DOHH2 (cell line): Measurements from ENCODE around the gene SLFN5.

Experiments
- H3F3A ChIP-seq: fragments of 200-600 bp; sonication (generic), shearing (Covaris generic); 2 replicates; pipeline ENCODE4 v1.6.0; 2016; ENCODE audit warnings: antibody characterized with exemption, mild to moderate bottlenecking; ENCODE audit not compliant: control insufficient read depth, insufficient read depth
- H3K27ac ChIP-seq: fragments of 200-600 bp; sonication (generic); 2 replicates; pipeline ENCODE4 v1.5.1; 2014; ENCODE audit warnings: low read depth, mild to moderate bottlenecking, low read length, moderate library complexity
- H3K27me3 ChIP-seq: fragments of 200-600 bp; sonication (generic); 2 replicates; pipeline ENCODE4 v1.6.1; 2014; ENCODE audit warnings: mild to moderate bottlenecking, low read length, mixed read lengths; ENCODE audit not compliant: control insufficient read depth
- H3K36me3 ChIP-seq: fragments of 200-600 bp; sonication (generic); 2 replicates; pipeline ENCODE4 v1.6.1; 2014; ENCODE audit warnings: mild to moderate bottlenecking, low read length, moderate library complexity, mixed read lengths; ENCODE audit not compliant: control insufficient read depth
- H3K4me1 ChIP-seq: fragments of 200-600 bp; sonication (generic); 2 replicates; pipeline ENCODE4 v1.6.1; 2014; ENCODE audit warnings: mild to moderate bottlenecking, low read length, mixed read lengths; ENCODE audit not compliant: control insufficient read depth
- H3K4me2 ChIP-seq: fragments of 200-600 bp; sonication (generic); 2 replicates; pipeline ENCODE4 v1.6.0; 2014; ENCODE audit warnings: mild to moderate bottlenecking, low read length, moderate library complexity
- H3K4me3 ChIP-seq: fragments of 200-600 bp; sonication (generic); 2 replicates; pipeline ENCODE4 v1.5.1; 2014; ENCODE audit warnings: mild to moderate bottlenecking, low read length, mixed read lengths
- H3K79me2 ChIP-seq: fragments of 200-600 bp; sonication (generic); 2 replicates; pipeline ENCODE4 v1.6.1; 2014; ENCODE audit warnings: mild to moderate bottlenecking, low read length, mixed read lengths; ENCODE audit not compliant: control insufficient read depth
- H3K9me2 ChIP-seq: fragments of 200-600 bp; sonication (generic); replicated peaks from 2 replicates; pipeline ENCODE4 v1.6.1; 2014; ENCODE audit warnings: mild to moderate bottlenecking, low read length, mixed read lengths; ENCODE audit not compliant: control insufficient read depth
- H3K9me3 ChIP-seq: fragments of 200-600 bp; sonication (generic); 2 replicates; pipeline ENCODE4 v1.6.1; 2014; ENCODE audit warnings: antibody characterized with exemption, low read length, mixed read lengths; ENCODE audit not compliant: control insufficient read depth, insufficient read depth
- H4K20me1 ChIP-seq: fragments of 200-600 bp; sonication (generic); 2 replicates; pipeline ENCODE4 v1.6.0; 2014; ENCODE audit warnings: low read depth, mild to moderate bottlenecking, antibody characterized with exemption, low read length, moderate library complexity; ENCODE audit not compliant: control insufficient read depth, insufficient read depth
- EZH2phosphoT487 ChIP-seq: fragments of 200-600 bp; sonication (generic); IDR thresholded peaks from 2 replicates; pipeline ENCODE4 v1.6.1; 2017; ENCODE audit warnings: borderline replicate concordance, mild to moderate bottlenecking, antibody characterized with exemption, low read length, moderate library complexity, mixed read lengths
- TF ChIP-seq, protein P1 (sequence below): fragments of 200-600 bp; sonication (generic); IDR thresholded peaks from one replicate; pipeline ENCODE4 v1.5.1; 2014; ENCODE audit warnings: antibody characterized with exemption, mild to moderate bottlenecking, low read depth, low read length; ENCODE audit not compliant: poor library complexity, severe bottlenecking

SLFN5 gene

DNA sequence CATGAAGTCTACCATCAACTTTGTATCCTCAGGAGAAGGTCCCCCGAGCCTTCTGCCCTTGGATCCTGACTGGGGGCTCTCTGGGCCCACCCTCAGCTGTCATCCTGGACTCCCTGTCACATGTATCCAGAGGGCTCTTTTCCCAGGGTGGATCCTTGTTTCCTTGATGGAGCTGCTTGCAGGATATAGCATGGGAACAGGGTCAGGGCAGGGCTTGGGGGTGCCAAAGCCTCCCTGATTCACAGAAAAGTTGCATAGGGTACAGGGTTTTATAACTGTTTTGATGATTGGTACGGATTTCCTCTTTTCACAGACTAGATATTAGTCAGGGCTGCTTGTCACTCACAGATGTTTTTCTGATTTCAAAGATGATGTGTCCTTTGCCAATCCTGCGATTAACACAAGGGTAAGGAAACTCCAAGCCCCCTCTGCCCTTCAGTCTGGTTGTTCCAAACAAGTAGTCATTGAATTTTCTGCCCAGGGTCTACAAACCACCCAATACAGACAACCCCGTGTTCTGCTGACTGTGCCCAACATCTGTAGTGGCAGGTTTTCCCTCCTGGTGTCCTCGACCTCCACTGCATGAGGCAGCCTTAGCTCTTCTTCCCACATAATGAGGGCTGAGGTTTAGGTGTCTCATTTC is 28.1 kb upstream of the SLFN5 start:
- no peaks in the 10 kb centered on the region for H3K79me2 ChIP-seq
- H3F3A ChIP-seq: no peaks in the 10 kb centered on the region
- TF ChIP-seq, protein P1, sequence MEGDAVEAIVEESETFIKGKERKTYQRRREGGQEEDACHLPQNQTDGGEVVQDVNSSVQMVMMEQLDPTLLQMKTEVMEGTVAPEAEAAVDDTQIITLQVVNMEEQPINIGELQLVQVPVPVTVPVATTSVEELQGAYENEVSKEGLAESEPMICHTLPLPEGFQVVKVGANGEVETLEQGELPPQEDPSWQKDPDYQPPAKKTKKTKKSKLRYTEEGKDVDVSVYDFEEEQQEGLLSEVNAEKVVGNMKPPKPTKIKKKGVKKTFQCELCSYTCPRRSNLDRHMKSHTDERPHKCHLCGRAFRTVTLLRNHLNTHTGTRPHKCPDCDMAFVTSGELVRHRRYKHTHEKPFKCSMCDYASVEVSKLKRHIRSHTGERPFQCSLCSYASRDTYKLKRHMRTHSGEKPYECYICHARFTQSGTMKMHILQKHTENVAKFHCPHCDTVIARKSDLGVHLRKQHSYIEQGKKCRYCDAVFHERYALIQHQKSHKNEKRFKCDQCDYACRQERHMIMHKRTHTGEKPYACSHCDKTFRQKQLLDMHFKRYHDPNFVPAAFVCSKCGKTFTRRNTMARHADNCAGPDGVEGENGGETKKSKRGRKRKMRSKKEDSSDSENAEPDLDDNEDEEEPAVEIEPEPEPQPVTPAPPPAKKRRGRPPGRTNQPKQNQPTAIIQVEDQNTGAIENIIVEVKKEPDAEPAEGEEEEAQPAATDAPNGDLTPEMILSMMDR: no peak
- no peak for TF ChIP-seq EZH2phosphoT487
- no peaks in the 10 kb centered on the region for H4K20me1 ChIP-seq
- no peaks in the 10 kb centered on the region for H3K4me1 ChIP-seq
- no peak overlapping the region for H3K4me3 ChIP-seq
- H3K9me3 ChIP-seq: no peaks in the 10 kb centered on the region
- no peaks in the 10 kb centered on the region for H3K9me2 ChIP-seq
- no peaks in the 10 kb centered on the region for H3K36me3 ChIP-seq
- H3K27me3 ChIP-seq: peaks cover 17% of the 10 kb centered on the region
- H3K27ac ChIP-seq: no peak overlapping the region
- H3K4me2 ChIP-seq: no peak overlapping the region

DNA sequence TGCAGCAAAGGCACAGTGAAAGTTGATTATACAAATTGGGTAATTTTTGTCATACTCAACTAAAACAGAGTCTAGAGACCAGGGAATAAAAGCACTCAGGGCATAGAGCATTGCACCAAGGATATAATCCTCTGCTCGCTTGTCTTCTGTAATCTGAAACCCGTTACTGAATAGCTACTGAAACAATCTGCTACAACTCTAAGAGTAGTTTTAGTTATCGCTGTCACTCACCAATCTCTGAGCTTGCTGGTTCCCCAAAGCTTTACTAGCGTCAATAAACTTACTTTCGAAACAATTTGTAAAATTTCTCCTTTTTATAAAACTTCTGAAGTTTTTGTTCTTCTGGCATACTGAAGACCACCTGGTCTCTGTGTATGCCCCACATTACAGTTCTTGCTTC is 25.8 kb upstream of the SLFN5 start:
- H3K79me2 ChIP-seq: no peaks in the 10 kb centered on the region
- H3K4me1 ChIP-seq: no peaks in the 10 kb centered on the region
- H3K4me3 ChIP-seq: no peak overlapping the region
- no peaks in the 10 kb centered on the region for H3F3A ChIP-seq
- TF ChIP-seq, protein P1: no peak
- no peak for TF ChIP-seq EZH2phosphoT487
- no peaks in the 10 kb centered on the region for H3K9me3 ChIP-seq
- H4K20me1 ChIP-seq: no peaks in the 10 kb centered on the region
- no peak overlapping the region for H3K27ac ChIP-seq
- H3K4me2 ChIP-seq: no peak overlapping the region
- no peaks in the 10 kb centered on the region for H3K9me2 ChIP-seq
- H3K27me3 ChIP-seq: peaks cover 17% of the 10 kb centered on the region
- H3K36me3 ChIP-seq: no peaks in the 10 kb centered on the region

GRCh38 chr17:35218915-35219314 is 24.0 kb upstream of the SLFN5 start:
- H3K79me2 ChIP-seq: no peaks in the 10 kb centered on the region
- no peak overlapping the region for H3K4me2 ChIP-seq
- no peak overlapping the region for H3K27ac ChIP-seq
- TF ChIP-seq, protein P1: no peak
- no peak for TF ChIP-seq EZH2phosphoT487
- no peaks in the 10 kb centered on the region for H3F3A ChIP-seq
- no peaks in the 10 kb centered on the region for H3K4me1 ChIP-seq
- no peaks in the 10 kb centered on the region for H3K9me3 ChIP-seq
- H3K9me2 ChIP-seq: no peaks in the 10 kb centered on the region
- H3K36me3 ChIP-seq: no peaks in the 10 kb centered on the region
- H3K4me3 ChIP-seq: no peak overlapping the region
- H4K20me1 ChIP-seq: no peaks in the 10 kb centered on the region
- peaks cover 17% of the 10 kb centered on the region for H3K27me3 ChIP-seq

- H3K4me3 ChIP-seq: no peak overlapping the region
- no peaks in the 10 kb centered on the region for H3K9me3 ChIP-seq
- H3F3A ChIP-seq: no peaks in the 10 kb centered on the region
- H3K27me3 ChIP-seq: peaks cover 10% of the 10 kb centered on the region
- H3K79me2 ChIP-seq: no peaks in the 10 kb centered on the region
- H3K4me2 ChIP-seq: no peak overlapping the region
- no peaks in the 10 kb centered on the region for H3K9me2 ChIP-seq
- TF ChIP-seq, protein P1: no peak
- no peak for TF ChIP-seq EZH2phosphoT487
- no peaks in the 10 kb centered on the region for H3K36me3 ChIP-seq
- no peak overlapping the region for H3K27ac ChIP-seq
- H3K4me1 ChIP-seq: no peaks in the 10 kb centered on the region
- H4K20me1 ChIP-seq: no peaks in the 10 kb centered on the region
Measured at GRCh38 chr17:35222452-35222851, 20.4 kb upstream of the SLFN5 start.
